IPS-15b (cell line): ENCODE data around the gene SERPINI2.

Experiments used
- H3K27me3 ChIP-seq: one replicate; pipeline ENCODE4 v1.6.1; 2013; ENCODE audit warnings: low read length; ENCODE audit not compliant: control insufficient read depth, insufficient read depth
- H3K36me3 ChIP-seq: one replicate; pipeline ENCODE4 v1.6.1; 2013; ENCODE audit warnings: low read length; ENCODE audit not compliant: control insufficient read depth, insufficient read depth
- H3K4me1 ChIP-seq: one replicate; pipeline ENCODE4 v1.6.1; 2013; ENCODE audit warnings: mild to moderate bottlenecking, low read length; ENCODE audit not compliant: control insufficient read depth, insufficient read depth
- H3K4me3 ChIP-seq: one replicate; pipeline ENCODE4 v1.5.1; 2013; ENCODE audit warnings: low read depth, low read length
- H3K9ac ChIP-seq: one replicate; pipeline ENCODE4 v1.6.1; 2013; ENCODE audit warnings: low read depth, mild to moderate bottlenecking, low read length
- H3K9me3 ChIP-seq: one replicate; pipeline ENCODE4 v1.6.1; 2013; ENCODE audit warnings: mild to moderate bottlenecking, low read length; ENCODE audit not compliant: control insufficient read depth, insufficient read depth

SERPINI2 gene, protein sequence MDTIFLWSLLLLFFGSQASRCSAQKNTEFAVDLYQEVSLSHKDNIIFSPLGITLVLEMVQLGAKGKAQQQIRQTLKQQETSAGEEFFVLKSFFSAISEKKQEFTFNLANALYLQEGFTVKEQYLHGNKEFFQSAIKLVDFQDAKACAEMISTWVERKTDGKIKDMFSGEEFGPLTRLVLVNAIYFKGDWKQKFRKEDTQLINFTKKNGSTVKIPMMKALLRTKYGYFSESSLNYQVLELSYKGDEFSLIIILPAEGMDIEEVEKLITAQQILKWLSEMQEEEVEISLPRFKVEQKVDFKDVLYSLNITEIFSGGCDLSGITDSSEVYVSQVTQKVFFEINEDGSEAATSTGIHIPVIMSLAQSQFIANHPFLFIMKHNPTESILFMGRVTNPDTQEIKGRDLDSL

DNA sequence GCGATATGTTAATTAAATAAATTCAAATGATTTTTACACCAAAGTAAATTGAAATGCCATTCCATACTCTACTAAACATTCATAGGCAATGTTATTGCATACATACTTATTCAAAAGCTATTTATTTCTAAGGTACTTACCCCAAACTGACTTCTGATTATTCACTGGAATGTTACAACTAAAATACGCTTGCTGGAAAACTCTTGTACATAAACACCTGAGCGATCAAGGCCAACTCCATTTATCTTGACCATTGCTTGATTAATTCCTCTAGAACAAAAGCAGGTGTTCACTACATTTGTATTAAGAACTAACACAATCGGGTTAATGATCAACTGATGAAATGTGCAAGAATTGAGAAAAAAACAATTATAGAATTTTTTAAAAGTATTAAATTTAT lies at the start of gene SERPINI2:
Gene SERPINI2, minus strand, starts transcription at position 180 of the 400 bp plus-strand sequence. CDS start 2,208 bp downstream, outside the sequence.
- Histone ChIP-seq H3K9ac (no peak within 1 kb of the TSS), H3K27me3 (no peaks in the 10 kb centered on the region), H3K4me1 (no peaks in the 10 kb centered on the region), H3K36me3 (no peaks in the 10 kb centered on the region), H3K9me3 (no peaks in the 10 kb centered on the region), H3K4me3 (no peak within 1 kb of the TSS)

DNA sequence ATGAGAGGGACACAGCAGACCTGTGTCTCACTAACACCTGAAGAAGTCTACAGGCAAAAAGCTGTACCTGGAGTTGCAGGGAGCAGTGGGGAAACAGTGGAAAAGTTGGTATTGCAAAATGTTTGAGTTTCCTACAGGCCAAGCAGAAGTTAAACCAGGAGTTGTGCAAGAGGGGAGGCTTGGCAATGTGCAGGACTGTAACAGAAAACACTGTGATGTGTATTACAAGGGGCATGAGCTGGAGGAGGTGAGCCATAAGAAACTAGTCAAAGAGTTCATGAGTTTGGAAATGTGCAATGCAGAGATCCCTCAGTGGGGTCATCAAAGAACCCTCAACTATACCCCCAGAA lies 47.1 kb upstream of the SERPINI2 start:
- no peak overlapping the region for H3K9ac ChIP-seq
- H3K4me3 ChIP-seq, result no peak overlapping the region
- H3K9me3 ChIP-seq, result no peaks in the 10 kb centered on the region
- no peaks in the 10 kb centered on the region for H3K36me3 ChIP-seq
- H3K27me3 ChIP-seq, result no peaks in the 10 kb centered on the region
- no peaks in the 10 kb centered on the region for H3K4me1 ChIP-seq

DNA sequence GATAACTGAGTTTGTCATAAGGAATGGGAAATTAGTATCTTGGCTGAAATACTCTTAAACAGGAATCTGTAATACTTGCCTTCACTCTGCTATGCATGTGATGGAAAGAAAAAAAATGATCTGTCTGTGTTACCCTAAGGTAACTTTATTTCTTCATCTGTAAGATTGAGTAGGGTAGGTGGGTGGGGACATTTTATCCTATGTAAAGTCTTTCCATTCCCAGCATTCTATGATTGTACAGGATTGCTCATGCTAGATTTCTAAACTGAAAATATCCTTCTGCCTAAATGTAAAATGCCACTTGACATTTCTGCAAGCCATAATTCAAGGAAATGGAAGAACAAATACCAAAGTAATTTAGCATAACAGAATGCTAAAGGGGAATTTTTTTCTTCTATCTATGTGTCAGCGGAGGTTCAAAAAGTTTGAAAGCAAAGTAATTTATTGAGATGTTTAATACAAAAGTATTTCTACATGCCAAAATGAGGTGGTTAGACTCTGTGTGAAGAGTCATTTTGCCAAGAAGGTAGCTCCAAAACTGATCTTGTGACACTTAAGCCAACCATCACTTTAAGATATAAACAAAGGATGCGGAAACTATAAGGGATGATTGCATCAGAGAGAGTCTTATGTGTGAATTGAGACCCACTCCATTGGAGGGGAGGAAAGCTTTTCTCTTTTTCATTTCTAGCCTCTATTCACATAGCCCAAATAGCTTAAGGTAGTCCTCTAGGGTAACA lies 46.6 kb upstream of the SERPINI2 start:
- Histone ChIP-seq H3K9ac (no peak overlapping the region), H3K27me3 (no peaks in the 10 kb centered on the region), H3K4me1 (no peaks in the 10 kb centered on the region), H3K36me3 (no peaks in the 10 kb centered on the region), H3K4me3 (no peak overlapping the region), H3K9me3 (no peaks in the 10 kb centered on the region)

DNA sequence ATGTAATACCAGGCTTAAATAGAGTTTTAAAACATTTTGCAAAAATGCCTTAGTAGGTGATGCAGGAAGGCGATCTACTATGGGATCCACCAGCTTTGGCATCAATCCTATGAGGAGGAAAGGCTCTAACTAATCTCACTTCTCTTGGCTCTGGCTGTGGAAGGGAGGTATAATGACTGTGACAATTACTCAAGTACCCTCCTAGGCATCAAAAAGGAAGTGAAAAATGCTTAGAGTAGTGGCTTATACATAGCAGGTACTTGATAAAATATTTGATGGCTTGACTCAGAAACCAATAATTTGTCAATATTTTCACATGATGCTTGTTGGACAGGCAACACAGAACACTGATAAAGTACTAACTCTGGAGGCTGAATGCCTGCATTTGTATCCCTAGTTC lies 34.1 kb upstream of the SERPINI2 start:
- Histone ChIP-seq H3K4me1 (no peaks in the 10 kb centered on the region), H3K4me3 (no peak overlapping the region), H3K9ac (no peak overlapping the region), H3K36me3 (no peaks in the 10 kb centered on the region), H3K9me3 (no peaks in the 10 kb centered on the region), H3K27me3 (no peaks in the 10 kb centered on the region)

DNA sequence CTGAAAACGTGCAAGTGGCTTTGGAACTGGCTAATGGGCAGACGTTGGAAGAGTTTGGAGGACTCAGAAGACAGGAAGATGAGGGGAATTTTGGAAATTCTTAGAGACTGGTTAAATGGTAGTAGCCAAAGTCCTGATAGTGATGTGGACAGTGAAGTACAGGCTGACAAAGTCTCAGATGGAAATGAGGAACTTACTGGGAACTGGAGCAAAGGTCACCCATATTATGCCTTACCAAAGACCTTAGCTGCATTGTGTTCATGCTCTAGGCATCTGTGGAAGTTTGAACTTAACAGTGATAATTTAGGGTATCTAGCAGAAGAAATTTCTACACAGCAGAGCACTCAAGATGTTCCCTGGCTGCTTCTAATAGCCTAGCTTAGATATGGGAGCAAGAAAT lies 28.6 kb upstream of the SERPINI2 start:
- H3K4me1 ChIP-seq, result no peaks in the 10 kb centered on the region
- no peaks in the 10 kb centered on the region for H3K9me3 ChIP-seq
- H3K4me3 ChIP-seq, result no peak overlapping the region
- no peaks in the 10 kb centered on the region for H3K27me3 ChIP-seq
- H3K9ac ChIP-seq, result no peak overlapping the region
- no peaks in the 10 kb centered on the region for H3K36me3 ChIP-seq

DNA sequence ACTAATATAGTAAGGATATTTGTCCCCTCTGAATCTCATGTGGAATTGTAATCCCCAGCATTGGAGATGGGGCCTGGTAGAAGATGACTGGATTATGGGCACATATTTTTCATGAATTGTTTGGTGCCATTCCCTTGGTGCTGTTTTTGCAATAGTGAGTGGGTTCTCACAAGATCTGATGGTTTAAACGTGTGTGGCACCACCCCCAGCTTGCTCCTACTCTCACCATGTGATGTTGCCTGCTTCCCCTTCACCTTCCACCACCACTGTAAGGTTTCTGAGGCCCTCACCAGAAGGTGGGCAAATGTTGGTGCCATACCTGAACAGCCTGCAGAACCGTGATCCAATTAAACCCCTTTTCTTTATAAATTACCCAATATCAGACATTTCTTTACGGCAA lies 28.1 kb upstream of the SERPINI2 start:
- Histone ChIP-seq H3K4me3 (no peak overlapping the region), H3K27me3 (no peaks in the 10 kb centered on the region)

DNA sequence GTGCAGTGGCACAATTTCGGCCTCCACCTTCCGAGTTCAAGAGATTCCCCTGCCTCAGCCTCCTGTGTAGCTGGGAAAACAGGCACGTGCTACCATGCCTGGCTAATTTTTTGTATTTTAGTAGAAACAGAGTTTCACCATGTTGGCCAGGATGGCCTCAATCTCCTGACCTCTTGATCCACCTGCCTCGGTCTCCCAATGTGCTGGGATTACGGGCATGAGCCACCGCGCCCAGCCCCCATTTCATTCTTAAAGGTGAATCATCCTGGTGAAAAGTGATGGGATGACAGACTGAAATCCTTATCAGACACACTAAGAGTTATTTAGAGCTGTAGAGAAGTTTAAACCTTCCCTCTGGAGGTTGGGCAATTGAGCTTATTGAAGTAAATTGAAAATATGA lies 24.1 kb upstream of the SERPINI2 start:
- Histone ChIP-seq H3K36me3 (no peaks in the 10 kb centered on the region), H3K9me3 (no peaks in the 10 kb centered on the region), H3K9ac (no peak overlapping the region), H3K4me3 (no peak overlapping the region), H3K27me3 (no peaks in the 10 kb centered on the region), H3K4me1 (no peaks in the 10 kb centered on the region)

More for the DNA sequence above, 28.1 kb upstream of the SERPINI2 start:
- no peaks in the 10 kb centered on the region for H3K36me3 ChIP-seq
- H3K9ac ChIP-seq, result no peak overlapping the region
- H3K4me1 ChIP-seq, result no peaks in the 10 kb centered on the region
- no peaks in the 10 kb centered on the region for H3K9me3 ChIP-seq

DNA sequence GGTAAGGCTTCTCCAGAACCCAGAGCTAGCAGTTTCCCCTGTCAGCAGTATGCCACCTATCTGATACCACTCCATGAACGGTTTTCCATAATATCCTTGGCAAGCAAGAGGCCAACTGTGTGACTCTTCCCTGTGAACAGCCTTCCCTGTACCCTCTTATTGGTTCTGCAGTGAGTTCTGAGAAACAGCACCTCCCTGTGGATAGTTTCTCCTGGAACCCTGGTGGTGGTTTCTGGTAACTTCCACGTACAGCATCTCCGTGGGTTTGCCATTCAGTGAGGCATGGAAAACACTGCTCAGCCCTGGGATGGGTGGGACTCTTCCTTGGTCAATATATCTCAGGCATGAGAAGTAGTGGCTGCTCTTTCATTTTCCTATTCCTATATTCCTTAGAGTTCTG lies 19.4 kb upstream of the SERPINI2 start:
- Histone ChIP-seq H3K36me3 (no peaks in the 10 kb centered on the region), H3K9me3 (no peaks in the 10 kb centered on the region), H3K9ac (no peak overlapping the region), H3K27me3 (no peaks in the 10 kb centered on the region), H3K4me3 (no peak overlapping the region), H3K4me1 (peaks cover 9% of the 10 kb centered on the region)

DNA sequence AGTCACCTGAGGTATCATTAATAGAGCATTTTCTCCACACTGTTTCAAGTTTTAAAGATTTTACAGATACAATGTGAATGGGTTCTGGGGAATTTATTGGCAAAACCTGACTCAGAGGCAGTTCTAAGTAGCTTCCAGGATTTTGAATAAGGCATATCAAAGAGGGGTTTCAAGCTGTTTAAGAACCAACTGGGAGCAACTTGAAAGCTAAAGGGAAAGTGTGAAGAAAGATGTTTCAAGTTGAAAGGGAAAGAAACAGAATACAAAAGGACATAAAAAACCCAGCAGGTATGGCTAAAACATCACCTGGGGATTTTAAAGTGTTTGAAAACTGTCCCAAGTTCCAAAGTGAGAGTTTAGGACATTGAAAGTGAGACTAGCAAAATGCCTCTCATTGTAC lies 17.8 kb upstream of the SERPINI2 start:
- Histone ChIP-seq H3K4me1 (peaks cover 9% of the 10 kb centered on the region), H3K4me3 (no peak overlapping the region), H3K27me3 (no peaks in the 10 kb centered on the region)

DNA sequence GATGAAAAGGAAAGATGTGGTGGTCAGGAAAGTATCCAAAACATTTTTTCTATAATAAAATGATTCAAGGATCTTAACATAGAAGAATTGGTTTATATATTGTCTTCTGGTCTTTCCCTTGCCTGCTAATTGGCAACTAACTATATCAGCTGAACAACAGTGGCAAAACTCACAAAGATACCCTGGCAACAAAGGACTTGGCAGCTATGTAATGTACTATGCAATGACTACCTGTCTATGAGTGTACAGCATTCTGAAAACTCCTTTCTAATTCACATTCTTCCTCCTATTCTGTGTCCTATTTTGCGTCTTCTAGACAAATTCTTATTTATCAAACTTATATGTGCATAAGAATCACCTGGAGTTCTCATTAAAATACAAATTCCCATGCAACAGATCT lies 15.7 kb upstream of the SERPINI2 start:
- Histone ChIP-seq H3K9ac (no peak overlapping the region), H3K4me3 (no peak overlapping the region), H3K36me3 (no peaks in the 10 kb centered on the region), H3K9me3 (no peaks in the 10 kb centered on the region), H3K27me3 (no peaks in the 10 kb centered on the region), H3K4me1 (peaks cover 9% of the 10 kb centered on the region)

More for the DNA sequence above, 17.8 kb upstream of the SERPINI2 start:
- no peaks in the 10 kb centered on the region for H3K36me3 ChIP-seq
- no peaks in the 10 kb centered on the region for H3K9me3 ChIP-seq
- H3K9ac ChIP-seq, result no peak overlapping the region

DNA sequence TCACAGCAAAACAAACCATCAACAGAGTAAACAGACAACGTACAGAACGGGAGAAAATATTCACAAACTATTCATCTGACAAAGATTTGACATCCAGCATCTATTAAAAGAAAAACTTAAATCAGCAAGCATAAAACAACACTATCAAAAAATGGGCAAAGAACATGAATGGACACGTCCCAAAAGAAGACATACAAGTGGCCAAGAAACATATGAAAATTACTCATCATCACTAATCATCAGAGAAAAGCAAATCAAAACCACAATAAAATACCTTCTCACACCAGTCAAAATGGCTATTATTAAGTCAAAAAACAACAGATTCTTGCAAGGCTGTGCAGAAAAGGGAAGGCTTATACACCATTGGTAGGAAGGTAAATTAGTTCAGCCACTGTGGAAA lies 13.7 kb upstream of the SERPINI2 start:
- Histone ChIP-seq H3K36me3 (no peaks in the 10 kb centered on the region), H3K4me1 (peaks cover 9% of the 10 kb centered on the region), H3K4me3 (no peak overlapping the region), H3K9ac (no peak overlapping the region), H3K27me3 (no peaks in the 10 kb centered on the region), H3K9me3 (no peaks in the 10 kb centered on the region)

DNA sequence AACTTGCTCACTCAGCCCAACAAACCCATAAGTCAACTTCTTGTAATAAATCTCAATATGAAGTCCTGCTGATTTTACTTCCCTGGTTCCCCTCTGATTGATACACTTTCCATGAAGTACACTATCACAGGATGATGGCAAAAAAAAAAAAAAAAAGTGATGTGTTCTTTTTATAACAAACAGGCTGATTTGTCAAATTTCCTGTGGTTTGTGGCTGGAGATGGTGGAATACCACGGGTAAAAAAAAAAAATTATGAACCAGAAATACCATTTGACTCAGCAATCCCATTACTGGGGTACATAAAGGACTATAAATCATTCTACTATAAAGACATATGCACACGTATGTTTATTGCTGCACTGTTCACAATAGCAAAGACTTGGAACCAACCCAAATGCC lies 10.7 kb upstream of the SERPINI2 start:
- no peaks in the 10 kb centered on the region for H3K9me3 ChIP-seq
- no peaks in the 10 kb centered on the region for H3K36me3 ChIP-seq
- H3K27me3 ChIP-seq, result no peaks in the 10 kb centered on the region

More for the DNA sequence above, 10.7 kb upstream of the SERPINI2 start:
- Histone ChIP-seq H3K4me3 (no peak overlapping the region), H3K4me1 (no peaks in the 10 kb centered on the region), H3K9ac (no peak overlapping the region)
